Heart left ventricle (tissue), 13 donors: Measurements from ENCODE around the gene NUDC.
"Not testable (repeated sequence)": the region's sequence is repeated elsewhere in the genome, so short reads cannot be mapped to it uniquely, and the experiment has no call there.

Experiments
- CTCF ChIP-seq, 12 donors: fragments of 200-600 bp; sonication (generic) in 4 of 12; IDR thresholded peaks; one replicate each; pipeline versions ENCODE4 v1.5.0 to v1.8.0; 2018 to 2022; ENCODE audit warnings: antibody characterized with exemption in 12 of 12, mild to moderate bottlenecking in 5 of 12
- POLR2A ChIP-seq, 2 donors: fragments of 450-650 bp; IDR thresholded peaks; one replicate each; pipeline ENCODE4 v1.6.1; 2017; ENCODE audit warnings: antibody characterized with exemption in 2 of 2, mild to moderate bottlenecking in 2 of 2, moderate library complexity in 2 of 2
- donor health status: ischemic (EF 13 %, LVEDD 7.1; RV severe dilation, severe dysfunction).
- donor health status: DM: no; HTN: yes; CAD: no.
- donor health status: DM: no; HTN: no; CAD: no.
- donor health status: ischemic (EF 25% LVEDD 6.9; RV normal size, moderate dysfunction).
- donor health status: ischemic (EF 25% LVEDD 5.7; RV mildly dilated, moderate dysfunction).
- donor health status: ischemic (EF 35%, LVEDD 5.7; RV mildly dilated, moderate dysfunction).
- donor health status: nonischemic (EF 11% LVEDD 7.7; RV severe dilation, severe dysfunction).
- donor health status: DM: yes; HTN: yes; CAD: no.
- donor health status: PGD.
- donor health status: ischemic (EF 29% LVEDD 5.4; RV normal size, mild dysfunction).
- donor health status: nonischemic (EF 23%, LVEDD 6.1; RV moderate dilation, normal function).

- TF ChIP-seq CTCF, POLR2A (IDR thresholded peaks at IDR 0.05): not testable (repeated sequence)
Measured at GRCh38 chr1:26989403-26990109, 68.0 kb downstream of the NUDC start.
